Suprapubic skin (tissue), 4 donors: Measurements from ENCODE around the gene NTMT1. TPM values are rescaled to one million over a fixed set of nuclear protein-coding genes. Genes with fewer than 3 reads are reported as not detected.

Source experiments
- DNase-seq, 2 donors: peaks; one replicate each; pipeline ENCODE4 v3.0.0-alpha.2; 2019; ENCODE audit warnings: low spot score in 2 of 2
- H3K27ac ChIP-seq: fragments of 200-600 bp; sonication (generic); one replicate; pipeline ENCODE4 v1.5.1; 2019
- H3K27me3 ChIP-seq: fragments of 200-600 bp; sonication (generic); one replicate; pipeline ENCODE4 v1.5.1; 2019
- H3K36me3 ChIP-seq: fragments of 200-600 bp; sonication (generic); one replicate; pipeline ENCODE4 v1.5.1; 2019
- H3K4me1 ChIP-seq: fragments of 200-600 bp; sonication (generic); one replicate; pipeline ENCODE4 v1.5.1; 2019
- H3K4me3 ChIP-seq: fragments of 200-600 bp; sonication (generic); one replicate; pipeline ENCODE4 v1.5.1; 2019; ENCODE audit warnings: mild to moderate bottlenecking
- H3K9me3 ChIP-seq: fragments of 200-600 bp; sonication (generic); one replicate; pipeline ENCODE4 v1.5.1; 2019
- EP300 ChIP-seq: sonication (generic); formaldehyde crosslinking; IDR thresholded peaks from one replicate; pipeline ENCODE4 v1.6.1; 2017; ENCODE audit warnings: antibody characterized with exemption
- POLR2A ChIP-seq, 2 donors: fragments of 450-650 bp; IDR thresholded peaks; one replicate each; pipeline ENCODE4 v1.6.1; 2017; ENCODE audit warnings: antibody characterized with exemption in 2 of 2, mild to moderate bottlenecking in 2 of 2, moderate library complexity in 2 of 2
- POLR2AphosphoS5 ChIP-seq, 3 donors: sonication (generic); formaldehyde crosslinking; IDR thresholded peaks; one replicate each; pipeline ENCODE4 v1.6.1; 2017; ENCODE audit warnings: antibody characterized with exemption in 3 of 3
- WGBS: methylation state at CpG from one replicate; pipeline ENCODE4 v1.1.5; 2018; 5-methylcytosine and 5-hydroxymethylcytosine counted together
- total RNA-seq, 4 donors: library from RNA; depleted of rRNA; stranded (reverse); fragments of >200 nt; gene quantifications; one replicate each; pipeline ENCODE4 v1.1.0, GENCODE V29; 2016
- TF ChIP-seq, protein P1 (sequence below), 2 donors: fragments of 200-600 bp in 1 of 2; fragments of 450-650 bp in 1 of 2; sonication (generic) in 1 of 2; IDR thresholded peaks; one replicate each; pipeline ENCODE4 v1.5.1; 2016 to 2019; ENCODE audit warnings: antibody characterized with exemption in 2 of 2, mild to moderate bottlenecking in 1 of 2, moderate library complexity in 1 of 2

Gene NTMT1
- total RNA-seq, 4 donors from 2014 or later, result 19.4 to 25.0 (median 20.8) TPM

DNA sequence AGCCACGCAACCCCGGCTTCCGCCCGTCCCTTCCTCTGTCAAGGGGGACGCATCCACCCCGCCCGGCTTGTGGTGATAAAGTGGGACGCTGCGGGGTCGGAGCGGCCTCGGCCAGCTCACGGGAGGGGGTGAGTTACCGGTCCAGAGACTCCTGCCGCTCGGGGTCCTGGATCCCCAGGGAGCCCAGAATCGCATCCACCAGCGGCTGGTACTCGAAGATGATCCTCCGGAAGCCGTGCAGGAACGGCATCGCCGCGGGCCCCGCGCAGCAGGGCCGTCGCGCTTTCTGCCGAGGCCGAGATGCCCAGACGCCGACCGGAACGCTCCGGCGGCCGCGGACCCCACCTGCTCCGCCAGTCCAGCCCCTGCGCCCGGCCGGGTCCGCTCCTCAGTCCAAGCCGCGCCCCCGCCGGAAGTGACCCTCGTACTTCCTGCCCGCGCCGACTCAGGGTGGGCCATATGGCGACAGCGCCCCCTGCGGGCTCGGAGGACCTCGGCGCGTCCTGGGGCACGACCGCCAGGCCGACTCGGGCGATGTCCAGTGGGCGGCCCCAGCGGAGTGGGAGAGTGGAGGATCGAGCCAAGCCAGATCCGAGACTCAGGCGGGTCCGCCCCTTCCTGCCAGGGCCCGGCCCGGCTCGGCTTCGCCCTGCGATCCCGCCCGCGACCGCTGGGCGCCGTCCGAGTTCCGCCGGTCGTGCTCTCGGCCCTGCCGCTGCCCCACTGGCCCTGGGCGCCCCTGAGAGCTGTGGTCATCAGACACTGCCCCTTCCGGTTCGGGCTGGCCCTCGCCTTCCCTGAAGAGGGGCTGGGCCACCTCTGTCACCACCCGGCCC lies 16.0 kb downstream of the NTMT1 start, which contains the start of gene ASB6:
ASB6 (minus strand) TSS at position 402 of the 836 bp plus-strand sequence; CDS start at position 250, 152 bp downstream.
- no peaks in the 10 kb centered on the region for H3K9me3 ChIP-seq
- TF ChIP-seq POLR2AphosphoS5 (IDR thresholded peaks at IDR 0.05) (peak in 2 of 3 donors; percentile 92 to 95), POLR2A (IDR thresholded peaks at IDR 0.05) (peak in 1 of 2 donors; percentile 41), EP300 (no peak)
- TF ChIP-seq, protein P1, sequence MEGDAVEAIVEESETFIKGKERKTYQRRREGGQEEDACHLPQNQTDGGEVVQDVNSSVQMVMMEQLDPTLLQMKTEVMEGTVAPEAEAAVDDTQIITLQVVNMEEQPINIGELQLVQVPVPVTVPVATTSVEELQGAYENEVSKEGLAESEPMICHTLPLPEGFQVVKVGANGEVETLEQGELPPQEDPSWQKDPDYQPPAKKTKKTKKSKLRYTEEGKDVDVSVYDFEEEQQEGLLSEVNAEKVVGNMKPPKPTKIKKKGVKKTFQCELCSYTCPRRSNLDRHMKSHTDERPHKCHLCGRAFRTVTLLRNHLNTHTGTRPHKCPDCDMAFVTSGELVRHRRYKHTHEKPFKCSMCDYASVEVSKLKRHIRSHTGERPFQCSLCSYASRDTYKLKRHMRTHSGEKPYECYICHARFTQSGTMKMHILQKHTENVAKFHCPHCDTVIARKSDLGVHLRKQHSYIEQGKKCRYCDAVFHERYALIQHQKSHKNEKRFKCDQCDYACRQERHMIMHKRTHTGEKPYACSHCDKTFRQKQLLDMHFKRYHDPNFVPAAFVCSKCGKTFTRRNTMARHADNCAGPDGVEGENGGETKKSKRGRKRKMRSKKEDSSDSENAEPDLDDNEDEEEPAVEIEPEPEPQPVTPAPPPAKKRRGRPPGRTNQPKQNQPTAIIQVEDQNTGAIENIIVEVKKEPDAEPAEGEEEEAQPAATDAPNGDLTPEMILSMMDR (IDR thresholded peaks at IDR 0.05), result peak; percentile 100
- H3K4me3 ChIP-seq, result peak within 1 kb of the TSS; percentile 99
- H3K27ac ChIP-seq, result peak within 1 kb of the TSS; percentile 81
- no peaks in the 10 kb centered on the region for H3K27me3 ChIP-seq
- WGBS, result 0% methylated on average over 52 of the region's 93 CpGs
- H3K4me1 ChIP-seq, result peaks cover 52% of the 10 kb centered on the region
- peaks cover 25% of the 10 kb centered on the region for H3K36me3 ChIP-seq
- peak; percentile 98 for DNase-seq

DNA sequence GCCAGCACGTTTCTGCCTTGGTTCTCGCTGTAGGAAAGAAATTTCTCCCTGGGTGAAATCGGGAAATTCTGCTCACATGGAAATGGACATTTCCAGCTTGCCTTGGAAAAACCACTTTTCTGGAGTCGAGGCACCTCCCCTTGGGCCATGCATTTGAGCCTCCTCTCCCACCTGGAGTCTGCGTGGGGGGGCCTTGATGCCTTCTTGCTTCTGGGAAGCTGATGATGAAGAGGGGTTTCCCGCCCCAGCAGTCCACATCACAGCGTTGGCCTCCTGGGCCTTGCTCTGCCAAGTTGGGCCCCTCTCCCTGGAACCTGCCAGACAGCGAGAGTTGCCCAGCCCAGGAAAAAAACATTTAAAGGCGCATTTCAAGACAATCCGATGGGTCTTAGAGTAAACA lies 17.7 kb downstream of the NTMT1 start:
- Histone ChIP-seq H3K4me1 (peaks cover 52% of the 10 kb centered on the region), H3K27me3 (no peaks in the 10 kb centered on the region), H3K27ac (peak overlapping the region; percentile 38), H3K9me3 (no peaks in the 10 kb centered on the region), H3K4me3 (no peak overlapping the region), H3K36me3 (peaks cover 7% of the 10 kb centered on the region)
- WGBS, result 59% methylated on average over 10 of the region's 10 CpGs
- peak in 1 of 2 donors; percentile 66 for DNase-seq
- TF ChIP-seq POLR2A (IDR thresholded peaks at IDR 0.05) (no peak), EP300 (no peak), POLR2AphosphoS5 (IDR thresholded peaks at IDR 0.05) (no peak)
- TF ChIP-seq, protein P1 (IDR thresholded peaks at IDR 0.05), result no peak

DNA sequence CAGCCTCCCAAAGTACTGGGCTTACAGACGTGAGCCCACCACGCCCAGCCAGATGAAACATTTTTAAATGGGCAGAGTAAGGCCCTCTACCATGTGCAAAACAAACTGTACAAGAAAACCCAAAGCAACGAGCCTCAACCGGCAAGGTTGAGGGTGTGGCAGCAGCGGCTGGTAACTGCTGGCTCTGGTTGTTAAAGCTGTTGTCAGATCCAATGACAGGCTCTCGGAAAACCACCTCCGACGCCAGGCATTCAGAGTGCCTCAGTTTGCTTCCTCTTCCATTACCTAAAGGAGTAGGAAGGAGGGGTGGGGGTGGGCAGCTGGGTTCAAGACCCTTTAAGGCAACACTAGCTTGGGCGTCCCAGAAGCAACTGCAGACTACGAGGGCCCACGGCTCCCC lies 18.4 kb downstream of the NTMT1 start:
- Histone ChIP-seq H3K4me1 (peaks cover 49% of the 10 kb centered on the region), H3K27ac (peak overlapping the region; percentile 38), H3K9me3 (no peaks in the 10 kb centered on the region), H3K4me3 (no peak overlapping the region), H3K36me3 (peaks cover under 1% of the 10 kb centered on the region), H3K27me3 (no peaks in the 10 kb centered on the region)
- TF ChIP-seq POLR2AphosphoS5 (IDR thresholded peaks at IDR 0.05) (no peak), POLR2A (IDR thresholded peaks at IDR 0.05) (no peak), EP300 (no peak)
- TF ChIP-seq, protein P1 (IDR thresholded peaks at IDR 0.05), result no peak
- WGBS, result 59% methylated on average over 10 of the region's 11 CpGs
- DNase-seq, result no peak

DNA sequence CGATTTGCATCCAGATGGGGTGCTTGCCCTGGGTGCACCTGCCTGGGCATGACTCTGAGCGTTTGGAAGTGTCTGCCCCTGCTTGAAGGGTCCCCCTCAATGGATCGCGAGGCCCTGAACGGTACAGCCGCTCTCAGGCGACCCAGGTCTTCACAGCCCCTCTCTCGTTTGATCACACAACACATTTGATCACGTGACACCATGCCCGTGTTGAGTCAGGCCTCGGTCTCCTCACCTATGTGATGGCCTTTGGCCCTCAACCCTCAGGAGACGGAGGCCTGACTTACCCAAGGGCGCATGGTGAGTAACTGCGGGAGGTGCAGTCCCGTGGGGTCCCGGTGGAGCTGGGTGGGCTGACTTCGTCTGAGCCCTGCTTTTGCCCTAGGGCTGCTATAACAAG lies 18.9 kb downstream of the NTMT1 start:
- H3K4me1 ChIP-seq, result peaks cover 47% of the 10 kb centered on the region
- 41% methylated on average over 5 of the region's 17 CpGs for WGBS
- no peak overlapping the region for H3K27ac ChIP-seq

DNA sequence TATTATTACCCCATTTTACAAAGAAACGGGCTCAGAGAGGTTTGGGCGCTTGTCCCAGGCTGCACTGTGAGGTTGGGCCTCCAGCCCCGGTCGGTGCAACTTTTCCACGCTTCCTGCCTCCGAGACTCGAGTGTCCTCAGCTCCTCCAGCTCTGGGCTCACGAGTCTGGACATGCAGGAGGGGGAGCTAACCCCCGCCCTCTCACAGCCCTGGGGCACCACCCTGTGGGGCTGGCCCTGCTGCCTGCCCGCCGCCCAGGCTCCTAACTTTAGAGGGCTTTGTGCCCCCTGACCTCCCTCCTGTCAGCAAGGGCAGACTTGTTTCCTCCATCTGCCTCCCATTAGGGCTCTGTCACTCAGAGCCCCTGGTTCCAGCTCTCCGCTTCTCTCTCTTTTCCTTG lies 20.3 kb downstream of the NTMT1 start:
- H3K9me3 ChIP-seq, result no peaks in the 10 kb centered on the region
- no peak for DNase-seq
- H3K27me3 ChIP-seq, result no peaks in the 10 kb centered on the region
- H3K27ac ChIP-seq, result no peak overlapping the region
- 68% methylated on average over 6 of the region's 12 CpGs for WGBS
- H3K4me1 ChIP-seq, result peaks cover 41% of the 10 kb centered on the region
- no peak overlapping the region for H3K4me3 ChIP-seq
- H3K36me3 ChIP-seq, result no peaks in the 10 kb centered on the region
- TF ChIP-seq, protein P1 (IDR thresholded peaks at IDR 0.05), result no peak
- TF ChIP-seq POLR2A (IDR thresholded peaks at IDR 0.05) (no peak), EP300 (no peak), POLR2AphosphoS5 (IDR thresholded peaks at IDR 0.05) (no peak)

More for the DNA sequence above, 18.9 kb downstream of the NTMT1 start:
- no peak for DNase-seq
- Histone ChIP-seq H3K27me3 (no peaks in the 10 kb centered on the region), H3K4me3 (no peak overlapping the region), H3K9me3 (no peaks in the 10 kb centered on the region), H3K36me3 (no peaks in the 10 kb centered on the region)
- TF ChIP-seq, protein P1 (IDR thresholded peaks at IDR 0.05), result no peak
- no peak for TF ChIP-seq EP300
